TTC549 (cell line): ENCODE measurements around the gene COLEC12.

Experiments
- FAIRE-seq: peaks from 2 replicates; lab custom pipeline; 2012; peaks lifted over from hg19 to GRCh38; lab: Jason Lieb, UNC

The COLEC12 gene

GRCh38 chr18:500632-501405 is at the start of gene COLEC12:
Gene COLEC12, minus strand, starts transcription at chr18:500701. Its CDS starts 187 bp downstream, at chr18:500514.
- FAIRE-seq, result no peak

GRCh38 chr18:549967-550366 is 49.5 kb upstream of the COLEC12 start:
- no peak for FAIRE-seq

GRCh38 chr18:543447-544078 is 43.1 kb upstream of the COLEC12 start:
- no peak for FAIRE-seq

GRCh38 chr18:533995-534601 is 33.6 kb upstream of the COLEC12 start:
- FAIRE-seq, result no peak

GRCh38 chr18:532632-533031 is 32.1 kb upstream of the COLEC12 start:
- no peak for FAIRE-seq

GRCh38 chr18:532018-532417 is 31.5 kb upstream of the COLEC12 start:
- no peak for FAIRE-seq

- FAIRE-seq, result no peak
Observed at GRCh38 chr18:527146-527545, 26.6 kb upstream of the COLEC12 start.

- no peak for FAIRE-seq
Observed at GRCh38 chr18:526681-527080, 26.2 kb upstream of the COLEC12 start.

- FAIRE-seq, result no peak
Observed at GRCh38 chr18:525036-525797, 24.7 kb upstream of the COLEC12 start.

- no peak for FAIRE-seq
Observed at GRCh38 chr18:524466-524865, 24.0 kb upstream of the COLEC12 start.

- no peak for FAIRE-seq
Observed at GRCh38 chr18:523561-523960, 23.1 kb upstream of the COLEC12 start.

GRCh38 chr18:519019-519879 is 18.7 kb upstream of the COLEC12 start:
- FAIRE-seq, result no peak

- no peak for FAIRE-seq
Observed at GRCh38 chr18:518081-518480, 17.6 kb upstream of the COLEC12 start.

- no peak for FAIRE-seq
Observed at GRCh38 chr18:515838-516237, 15.3 kb upstream of the COLEC12 start.

GRCh38 chr18:515156-515815 is 14.8 kb upstream of the COLEC12 start:
- FAIRE-seq, result no peak

- no peak for FAIRE-seq
Observed at GRCh38 chr18:513826-514530, 13.5 kb upstream of the COLEC12 start.

- FAIRE-seq, result no peak
Observed at GRCh38 chr18:512957-513356, 12.5 kb upstream of the COLEC12 start.

- FAIRE-seq, result no peak
Observed at GRCh38 chr18:508835-509234, 8.3 kb upstream of the COLEC12 start.

- no peak for FAIRE-seq
Observed at GRCh38 chr18:507636-508035, 7.1 kb upstream of the COLEC12 start.

- FAIRE-seq, result no peak
Observed at GRCh38 chr18:506801-507200, 6.3 kb upstream of the COLEC12 start.

GRCh38 chr18:506264-506663 is 5.8 kb upstream of the COLEC12 start:
- no peak for FAIRE-seq
